ENCODE measurements around the gene DHX16. TPM values are rescaled to one million over a fixed set of nuclear protein-coding genes. Genes with fewer than 3 reads are reported as not detected.

The DHX16 gene
- total and polyA plus RNA-seq, 2 experiments from 2014 or later = 16.0 to 31.3 TPM

- peaks cover 7% of the 10 kb centered on the region for H3K4me1 ChIP-seq (ENCODE audit: insufficient read depth)
- H3K36me3 Mint-ChIP-seq (ENCODE audit: low read depth) = peaks cover 56% of the 10 kb centered on the region
- peaks cover 13% of the 10 kb centered on the region; the same call in 2 of the 3 replicates for H3K9me3 Mint-ChIP-seq
- H3K4me3 Mint-ChIP-seq = peak within 1 kb of the TSS; percentile 100
- DNase-seq (ENCODE audit: low spot score) (peak; percentile 100), ATAC-seq (peak; percentile 76)
- peak within 1 kb of the TSS; percentile 23; the same call in 1 of the 2 replicates for H2AFZ ChIP-seq
- no peaks in the 10 kb centered on the region for H3K27me3 ChIP-seq (ENCODE audit: insufficient read depth)
- peaks cover 31% of the 10 kb centered on the region for H3K27me3 Mint-ChIP-seq (ENCODE audit: insufficient read depth, low read depth, poor library complexity)
- H3K4me1 Mint-ChIP-seq = peaks cover 22% of the 10 kb centered on the region
- TF ChIP-seq ETS1 (IDR thresholded peaks at IDR 0.05) (peak; percentile 80), CTCF (conservative IDR thresholded peaks at IDR 0.05; ENCODE audit: low read depth in 2 of 2) (no peak; a peak in 1 of 4 replicates), EZH2phosphoT487 (IDR thresholded peaks at IDR 0.05; ENCODE audit: unreplicated experiment) (no peak), ZNF331 (CRISPR knock-in tag; IDR thresholded peaks at IDR 0.05; ENCODE audit: low read depth) (no peak), REST (IDR thresholded peaks at IDR 0.05; ENCODE audit: unreplicated experiment) (peak; percentile 34), ZNF114 (CRISPR knock-in tag; IDR thresholded peaks at IDR 0.05) (no peak), JUNB (IDR thresholded peaks at IDR 0.05; ENCODE audit: unreplicated experiment) (no peak), CREB1 (CRISPR knock-in tag; IDR thresholded peaks at IDR 0.05; ENCODE audit: low read depth) (peak; percentile 85), ZNF462 (CRISPR knock-in tag; IDR thresholded peaks at IDR 0.05) (no peak), STAT1 (IDR thresholded peaks at IDR 0.05; ENCODE audit: unreplicated experiment) (no peak), EZH2 (IDR thresholded peaks at IDR 0.05; ENCODE audit: low read depth, unreplicated experiment) (no peak), POLR2AphosphoS5 (IDR thresholded peaks at IDR 0.05; ENCODE audit: low read depth) (peak; percentile 94)
- peaks cover 31% of the 10 kb centered on the region for H3K36me3 ChIP-seq (ENCODE audit: insufficient read depth)
- peak within 1 kb of the TSS; percentile 97 for H3K27ac ChIP-seq (ENCODE audit: low read depth)
- peaks cover 12% of the 10 kb centered on the region; the same call in 1 of the 2 replicates for H4K20me1 ChIP-seq (replicated peaks; ENCODE audit: insufficient read depth)
- peaks cover 52% of the 10 kb centered on the region for H3K79me2 ChIP-seq (replicated peaks; ENCODE audit: insufficient read depth)
- no peaks in the 10 kb centered on the region for H3K9me2 ChIP-seq (ENCODE audit: insufficient read depth)
- H3F3A ChIP-seq (replicated peaks; ENCODE audit: low read depth) = peaks cover 15% of the 10 kb centered on the region
- H3K27ac Mint-ChIP-seq = peak within 1 kb of the TSS; percentile 100
- H3K4me2 ChIP-seq = peak within 1 kb of the TSS; percentile 86
- H3K4me3 ChIP-seq = peak within 1 kb of the TSS; percentile 55
These were observed 44.5 kb upstream of the DHX16 start, which contains the start of gene MDC1 for GRCh38 chr6:30717129-30717844. Gene MDC1, minus strand, starts transcription at chr6:30717281. Its CDS starts 2,106 bp downstream, at chr6:30715175.

Data from GM23338 (cell line).